Fibroblast of skin of scalp (primary cell): ENCODE data around the gene RSRP1.

ENCODE experiments used
- DNase-seq: peaks from one replicate; pipeline ENCODE4 v3.0.0-alpha.2; 2013

Gene RSRP1

DNA sequence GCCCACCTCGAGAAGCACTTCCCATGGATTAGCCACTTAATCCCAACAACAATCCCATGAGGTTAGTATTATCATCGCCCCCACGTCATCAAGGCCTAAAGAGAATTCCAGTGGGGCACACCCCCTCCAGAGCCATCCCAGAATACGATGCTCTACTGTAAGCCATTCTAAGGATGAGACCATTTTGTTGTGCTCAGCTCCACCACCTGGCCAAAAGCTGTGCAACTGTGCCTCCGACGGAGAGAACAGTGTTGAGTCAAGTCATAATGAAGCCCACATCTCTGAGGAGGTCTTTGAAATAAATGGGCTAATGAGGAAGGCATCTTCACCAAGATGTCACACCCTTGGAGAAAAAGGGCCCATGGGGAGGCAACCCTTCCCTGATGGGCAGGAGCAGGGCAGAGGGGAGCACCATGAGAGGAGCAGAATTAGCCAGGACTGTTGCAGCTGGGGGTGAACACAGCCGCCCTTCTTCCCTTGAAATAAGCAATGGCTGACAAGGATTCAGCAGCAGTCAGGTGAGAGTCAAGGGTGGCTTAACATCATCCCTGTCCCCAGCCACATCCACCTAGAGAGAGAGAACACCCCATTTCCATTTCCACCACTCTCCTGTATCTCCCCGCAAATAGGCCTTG is 29.5 kb downstream of the RSRP1 start:
- DNase-seq = no peak

- no peak for DNase-seq
These were observed 30.2 kb downstream of the RSRP1 start for GRCh38 chr1:25217015-25217414.

GRCh38 chr1:25216123-25216522 is 31.1 kb downstream of the RSRP1 start:
- no peak for DNase-seq

DNA sequence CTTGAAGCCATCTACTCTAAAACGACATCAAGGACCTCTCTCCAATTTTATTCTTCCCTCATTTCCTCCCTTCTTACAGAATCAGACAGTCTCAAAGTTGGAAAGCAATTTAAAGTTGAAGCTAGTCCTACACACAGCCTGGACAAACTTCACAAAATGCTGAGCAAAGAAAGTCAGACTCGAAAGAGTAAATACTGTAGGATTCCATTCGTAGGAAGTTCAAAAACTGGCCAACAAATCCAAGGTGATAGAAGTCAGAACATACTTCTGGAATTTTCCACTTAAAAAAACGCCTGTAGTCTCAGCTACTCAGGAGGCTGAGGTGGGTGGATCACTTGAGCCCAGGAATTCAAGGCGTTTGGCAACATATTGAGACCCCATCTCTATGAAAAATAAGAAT is 34.5 kb downstream of the RSRP1 start:
- DNase-seq = no peak

DNA sequence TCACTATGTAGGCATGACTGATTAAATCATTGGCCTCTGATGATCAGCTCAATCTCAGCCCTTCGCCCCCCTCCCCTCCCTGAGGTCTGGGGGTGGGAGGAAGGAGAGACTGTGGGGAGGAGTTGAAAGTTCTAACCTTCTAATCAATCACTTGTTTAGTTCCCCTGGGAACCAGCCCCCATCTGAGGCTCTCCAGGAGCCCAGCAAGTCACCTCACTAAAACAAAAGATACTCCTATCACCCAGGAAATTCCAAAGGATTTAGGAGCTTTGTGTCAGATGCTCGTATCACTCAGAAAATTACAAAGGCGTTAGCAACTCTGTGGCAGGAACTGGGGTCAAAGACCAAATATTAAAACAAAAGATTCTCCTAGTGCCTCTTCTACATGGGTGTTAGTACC is 36.5 kb downstream of the RSRP1 start:
- DNase-seq = no peak

DNA sequence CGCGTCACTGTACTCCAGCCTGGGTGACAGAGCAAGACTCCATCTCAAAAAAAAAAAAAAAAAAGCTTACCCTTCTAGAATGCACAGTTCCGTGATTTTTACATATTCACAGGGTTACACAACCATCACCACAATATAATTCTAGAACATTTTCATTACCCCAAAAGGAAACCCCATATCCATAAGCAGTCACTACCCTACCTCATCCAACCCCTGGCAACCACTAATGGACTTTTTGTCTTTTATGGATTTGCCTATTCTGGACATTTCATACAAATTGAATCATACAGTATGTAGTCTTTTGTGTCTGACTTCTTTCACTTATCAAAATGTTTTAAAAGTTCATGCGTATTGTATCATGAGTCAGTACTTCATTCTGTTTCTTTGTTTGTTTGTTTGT is 37.7 kb downstream of the RSRP1 start:
- DNase-seq = no peak

DNA sequence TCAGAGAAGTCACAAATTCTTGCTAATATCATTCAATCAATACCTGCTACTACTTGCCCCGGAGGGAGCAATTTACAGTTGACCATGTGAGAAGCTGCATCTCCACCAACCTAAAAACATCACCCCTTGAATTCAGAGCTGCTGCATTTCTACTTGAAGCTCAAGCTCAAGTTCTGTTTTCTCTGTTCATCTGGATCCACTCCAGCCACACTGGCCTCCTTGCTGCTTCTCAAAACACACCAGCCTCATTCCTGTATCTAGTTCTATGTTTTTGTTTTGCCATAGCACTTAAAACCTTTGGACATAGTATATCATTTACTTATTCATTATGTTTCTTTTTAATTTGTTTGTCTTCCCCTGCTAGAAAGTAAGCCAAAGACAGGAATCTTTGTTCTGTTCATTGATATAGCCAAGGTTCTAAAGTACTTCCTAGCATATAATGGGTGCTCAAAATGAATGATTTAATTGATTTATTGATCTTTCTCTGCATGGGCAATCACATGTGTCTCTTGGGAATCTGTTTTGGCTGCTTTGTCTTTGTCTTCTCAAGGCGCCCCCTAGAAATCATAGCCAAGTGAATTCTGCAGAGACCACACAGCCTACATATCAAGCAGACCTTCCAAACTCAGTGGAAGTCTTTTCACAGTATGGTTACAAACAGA is 38.6 kb downstream of the RSRP1 start:
- DNase-seq = no peak

GRCh38 chr1:25208092-25208491 is 39.2 kb downstream of the RSRP1 start:
- no peak for DNase-seq

GRCh38 chr1:25206201-25206600 is 41.1 kb downstream of the RSRP1 start:
- DNase-seq = peak; percentile 20

GRCh38 chr1:25205786-25206185 is 41.5 kb downstream of the RSRP1 start:
- DNase-seq = no peak

GRCh38 chr1:25204797-25205480 is 42.3 kb downstream of the RSRP1 start:
- DNase-seq = peak; percentile 89

GRCh38 chr1:25201006-25201405 is 46.2 kb downstream of the RSRP1 start:
- no peak for DNase-seq

- DNase-seq = no peak
These were observed 47.2 kb downstream of the RSRP1 start for GRCh38 chr1:25199819-25200620.

DNA sequence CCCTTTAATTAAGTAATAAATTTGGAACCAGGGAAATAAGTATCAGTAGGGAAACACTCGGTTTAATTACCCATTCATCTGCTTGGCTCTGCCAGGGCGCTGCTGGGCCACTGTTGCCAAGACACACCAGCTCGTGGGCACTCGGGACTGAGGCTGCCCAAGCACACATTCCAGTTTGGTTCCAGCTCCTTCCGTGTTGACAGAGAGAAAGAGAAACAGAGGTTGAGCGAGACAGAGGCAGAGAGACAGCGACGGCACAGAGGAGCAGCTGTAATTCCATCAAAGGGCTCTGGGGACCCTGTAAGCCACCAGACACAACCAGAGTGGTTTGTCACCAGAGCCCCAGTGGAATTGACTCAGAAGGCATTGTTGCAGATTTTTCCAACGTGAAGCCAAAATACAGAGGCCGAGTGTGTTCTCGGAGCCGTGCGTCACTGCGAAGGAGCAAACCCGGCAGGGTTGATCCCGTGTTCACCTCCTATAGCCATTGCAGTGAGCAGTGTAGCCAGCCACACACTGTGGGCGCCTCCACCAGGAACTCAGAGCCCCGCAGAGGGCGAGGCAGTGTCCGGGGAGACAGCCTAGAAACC is 48.5 kb downstream of the RSRP1 start:
- peak; percentile 78 for DNase-seq

GRCh38 chr1:25197982-25198662 is 49.1 kb downstream of the RSRP1 start:
- DNase-seq = no peak

- no peak for DNase-seq
These were observed 49.8 kb downstream of the RSRP1 start for GRCh38 chr1:25197235-25197975.

DNA sequence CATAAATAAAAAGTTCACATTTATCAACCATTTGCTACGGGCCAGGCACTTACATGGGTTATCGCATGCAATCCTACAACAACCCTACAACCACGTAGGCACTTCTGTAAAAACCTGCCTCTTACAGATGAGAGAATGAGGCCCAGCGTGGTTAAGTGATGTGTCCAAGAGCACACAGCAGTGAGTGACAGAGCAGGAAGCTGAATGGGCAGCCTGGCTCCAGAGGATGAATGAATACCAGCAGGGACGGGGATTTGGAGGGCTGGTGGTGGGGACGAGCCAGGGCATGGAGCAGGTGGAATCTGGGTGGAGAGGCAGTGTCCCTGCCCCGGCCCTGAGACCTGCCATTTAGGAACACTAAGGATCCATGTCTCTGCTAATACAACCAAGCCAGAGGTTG is 50.4 kb downstream of the RSRP1 start:
- no peak for DNase-seq

DNA sequence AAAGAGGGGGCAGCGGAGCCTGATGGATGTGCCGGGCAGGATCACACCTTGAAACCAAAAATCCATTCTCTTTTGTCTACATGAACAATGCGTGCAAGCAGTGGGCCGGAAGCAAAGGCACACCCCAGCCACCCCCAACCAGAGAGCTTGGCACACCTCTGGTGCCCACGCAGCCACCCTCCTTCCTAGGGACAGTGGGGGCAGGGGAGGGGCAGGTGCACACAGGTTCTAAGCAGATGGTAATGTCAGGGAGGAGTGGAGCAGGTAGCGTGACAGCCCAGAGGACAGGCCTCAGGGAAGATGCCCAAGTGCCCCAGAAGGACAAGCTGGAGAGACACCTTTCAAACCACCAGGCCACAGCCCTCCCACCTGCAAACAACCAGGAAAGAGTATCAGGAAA is 51.4 kb downstream of the RSRP1 start:
- DNase-seq = no peak

- no peak for DNase-seq
These were observed 52.7 kb downstream of the RSRP1 start for GRCh38 chr1:25194572-25195020.

- DNase-seq = no peak
These were observed 53.2 kb downstream of the RSRP1 start for GRCh38 chr1:25194054-25194453.

DNA sequence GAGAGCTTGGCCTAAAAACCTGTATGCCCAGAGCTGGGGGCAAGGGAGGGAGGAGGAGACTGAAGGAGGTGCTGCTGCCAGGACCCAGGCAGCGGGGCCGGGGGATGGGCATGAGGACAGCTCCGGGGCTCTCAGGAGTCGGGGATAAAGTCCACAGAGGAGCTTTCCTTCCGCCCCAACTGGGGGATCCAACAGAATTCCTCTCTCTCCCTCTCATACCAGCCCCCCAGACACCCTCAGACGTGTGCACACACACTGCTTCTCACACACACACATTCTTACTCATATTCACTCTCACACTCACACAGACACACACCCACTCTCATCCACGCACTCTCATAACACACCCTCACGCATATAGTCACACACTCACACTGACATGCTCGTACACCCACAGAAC is 54.0 kb downstream of the RSRP1 start:
- no peak for DNase-seq
